HG03135 (cell line): ENCODE measurements around the gene MARCHF11.

Source experiments
- ATAC-seq: cut with Tn5 transposase; IDR thresholded peaks from one replicate; pipeline ENCODE4 v1.9.1; 2021; ENCODE audit warnings: mild to moderate bottlenecking, moderate library complexity; ENCODE audit not compliant: unreplicated experiment

The MARCHF11 gene, protein sequence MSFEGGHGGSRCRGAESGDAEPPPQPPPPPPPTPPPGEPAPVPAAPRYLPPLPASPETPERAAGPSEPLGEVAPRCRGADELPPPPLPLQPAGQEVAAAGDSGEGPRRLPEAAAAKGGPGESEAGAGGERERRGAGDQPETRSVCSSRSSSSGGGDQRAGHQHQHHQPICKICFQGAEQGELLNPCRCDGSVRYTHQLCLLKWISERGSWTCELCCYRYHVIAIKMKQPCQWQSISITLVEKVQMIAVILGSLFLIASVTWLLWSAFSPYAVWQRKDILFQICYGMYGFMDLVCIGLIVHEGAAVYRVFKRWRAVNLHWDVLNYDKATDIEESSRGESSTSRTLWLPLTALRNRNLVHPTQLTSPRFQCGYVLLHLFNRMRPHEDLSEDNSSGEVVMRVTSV

DNA sequence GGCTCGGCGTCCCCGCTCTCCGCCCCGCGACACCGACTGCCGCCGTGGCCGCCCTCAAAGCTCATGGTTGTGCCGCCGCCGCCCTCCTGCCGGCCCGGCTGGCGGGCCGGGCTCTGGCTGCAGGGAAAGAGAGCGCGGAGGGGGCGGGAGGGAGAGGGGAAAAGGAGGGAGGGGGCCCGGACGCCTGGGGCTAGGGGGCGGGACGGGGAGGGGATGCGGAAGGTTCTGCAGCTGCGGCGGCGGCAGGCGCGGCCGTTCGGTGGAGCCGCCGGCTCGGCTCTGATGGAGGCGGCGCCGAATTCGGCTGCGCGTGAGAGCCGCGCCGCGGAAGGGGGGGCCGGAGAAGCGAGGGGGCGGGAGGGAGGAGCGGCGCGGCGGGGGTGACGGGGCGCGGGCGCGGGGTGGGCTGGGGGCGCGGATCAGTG is at the start of gene MARCHF11:
MARCHF11 (minus strand) TSS at position 281 of the 425 bp plus-strand sequence; CDS start at position 65, 216 bp downstream.
- no peak for ATAC-seq

DNA sequence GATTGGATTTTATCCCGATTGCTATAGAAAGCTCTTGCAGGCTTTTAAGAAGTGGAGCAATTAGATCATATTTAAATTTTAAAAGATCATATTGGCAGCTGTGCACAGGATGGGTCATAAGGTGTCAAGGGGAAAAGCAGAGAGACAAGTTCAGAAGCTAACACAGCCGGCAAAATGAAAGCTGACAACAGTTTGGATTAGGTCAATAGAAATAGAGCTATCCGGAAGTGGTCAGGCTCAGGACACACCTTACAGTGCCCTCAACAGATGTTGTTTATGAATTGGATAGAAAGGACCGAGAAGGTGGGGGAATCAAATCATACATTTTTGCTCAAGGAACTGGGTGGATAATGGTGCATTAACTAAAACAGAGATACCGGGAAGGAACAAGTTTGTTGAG is 46.3 kb upstream of the MARCHF11 start:
- ATAC-seq = no peak

DNA sequence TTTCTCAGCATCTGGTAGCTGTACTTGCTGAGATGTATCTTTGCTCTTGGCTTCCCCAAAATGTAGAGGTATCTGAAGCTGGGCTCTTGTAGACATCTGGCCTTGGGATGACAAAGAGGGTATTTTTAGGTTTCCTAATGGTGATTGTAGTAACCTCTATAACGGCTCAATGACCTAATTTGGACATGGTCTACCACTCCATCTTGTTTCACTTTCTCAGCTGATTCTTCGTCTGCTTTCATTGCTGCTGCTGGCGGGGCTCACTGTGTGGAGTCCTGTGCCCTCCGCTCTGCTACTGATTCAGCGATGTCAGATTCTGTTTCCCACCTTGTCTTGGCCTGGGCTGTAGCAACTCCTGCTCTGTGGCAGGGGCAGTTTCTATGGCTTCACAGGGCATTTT is 12.7 kb upstream of the MARCHF11 start:
- no peak for ATAC-seq

DNA sequence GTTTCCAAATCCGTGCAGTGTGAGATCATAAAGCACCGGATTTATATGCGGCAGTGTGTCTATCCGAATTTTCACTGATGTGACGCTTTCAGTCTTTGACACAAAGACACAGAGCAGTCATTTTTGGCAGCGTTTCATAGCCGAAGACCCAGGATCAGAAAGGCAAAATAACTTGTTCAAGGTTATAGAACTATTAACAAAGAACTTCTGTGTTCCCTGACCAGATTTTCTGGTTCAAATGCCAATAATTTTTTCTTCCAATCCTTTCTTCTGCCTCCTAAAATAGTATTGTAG is 1.1 kb upstream of the MARCHF11 start:
- ATAC-seq = no peak

DNA sequence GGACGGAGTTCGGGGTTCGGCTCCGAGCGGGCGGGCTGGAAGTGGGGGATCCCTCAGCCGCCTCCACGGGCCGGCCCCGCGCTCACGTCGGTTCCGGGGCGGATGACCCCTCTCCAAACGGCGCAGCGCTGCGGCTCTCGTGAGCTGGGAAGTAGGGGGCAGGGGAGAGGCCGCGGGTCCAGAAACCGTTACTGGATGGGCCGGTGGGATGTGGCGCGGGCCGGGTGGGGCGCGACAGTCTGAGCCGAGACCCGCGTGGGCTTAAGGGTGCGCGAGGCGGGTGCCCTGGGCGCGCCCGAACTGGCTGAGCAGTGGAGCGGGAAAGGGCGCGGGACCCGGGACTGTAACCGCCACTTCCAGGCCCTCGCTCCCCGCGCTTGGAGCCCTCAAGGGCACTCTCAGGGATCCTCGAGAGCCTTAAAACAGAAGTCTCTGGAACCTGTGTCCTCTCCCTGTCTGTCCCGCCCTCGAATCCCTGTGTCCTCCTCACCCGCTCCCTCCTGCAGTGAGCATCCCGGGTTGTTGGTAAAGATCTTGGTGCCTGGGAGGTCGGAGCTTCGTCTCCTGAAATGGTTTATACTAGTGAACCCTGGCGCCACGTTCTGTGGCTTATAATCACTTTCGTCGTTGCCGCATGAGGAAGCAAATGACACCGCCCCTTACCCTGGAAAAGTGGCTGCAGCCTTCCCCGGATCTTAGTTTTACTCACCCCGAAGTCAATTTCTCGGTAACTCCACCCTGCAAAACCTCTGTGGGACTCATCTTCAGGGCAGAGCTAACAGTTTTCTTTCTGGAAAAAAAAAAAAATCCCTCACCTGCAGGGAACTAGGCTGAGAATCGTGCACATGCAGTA is 571 bp upstream of the MARCHF11 start:
- ATAC-seq = no peak

DNA sequence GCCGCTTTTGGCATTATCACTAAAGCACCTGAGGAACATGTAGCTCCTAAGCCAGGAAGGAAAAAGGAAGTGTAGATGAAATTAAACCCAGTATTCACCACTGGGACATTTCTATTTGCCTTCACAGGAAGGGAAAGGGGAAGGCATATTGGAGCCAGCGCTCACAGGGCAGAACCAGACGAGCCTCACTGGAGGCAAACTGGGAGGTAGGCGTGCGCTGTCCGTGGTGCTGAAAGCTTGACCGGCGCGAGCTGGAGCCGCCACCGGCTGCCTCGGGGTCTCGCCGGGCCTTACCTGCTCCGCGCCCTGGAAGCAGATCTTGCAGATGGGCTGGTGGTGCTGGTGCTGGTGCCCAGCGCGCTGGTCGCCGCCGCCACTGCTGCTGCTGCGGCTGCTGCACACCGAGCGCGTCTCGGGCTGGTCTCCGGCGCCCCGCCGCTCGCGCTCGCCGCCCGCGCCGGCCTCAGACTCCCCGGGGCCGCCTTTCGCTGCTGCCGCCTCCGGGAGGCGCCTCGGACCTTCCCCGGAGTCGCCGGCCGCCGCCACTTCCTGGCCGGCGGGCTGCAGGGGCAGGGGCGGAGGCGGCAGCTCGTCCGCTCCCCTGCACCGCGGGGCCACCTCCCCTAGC is 732 bp downstream of the MARCHF11 start:
- no peak for ATAC-seq

DNA sequence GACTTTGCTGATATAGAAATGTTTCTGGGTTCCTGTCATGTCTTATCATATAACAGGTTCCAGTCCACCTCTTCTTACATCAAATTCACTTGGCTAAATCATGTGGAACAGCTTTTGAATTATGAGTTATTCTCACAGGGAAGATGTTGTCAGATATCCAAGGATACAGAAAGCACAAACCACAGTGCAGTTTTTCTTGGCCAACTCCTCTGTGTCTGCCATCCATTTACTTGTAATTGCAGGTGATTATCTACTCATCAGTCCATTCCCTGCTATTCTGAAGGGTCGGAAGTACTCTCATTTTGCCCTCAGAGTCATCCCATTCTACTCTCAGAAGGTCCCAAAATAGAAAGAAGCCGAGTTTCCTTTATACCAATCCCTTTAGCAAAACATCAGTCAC is 10.0 kb downstream of the MARCHF11 start:
- ATAC-seq = no peak

DNA sequence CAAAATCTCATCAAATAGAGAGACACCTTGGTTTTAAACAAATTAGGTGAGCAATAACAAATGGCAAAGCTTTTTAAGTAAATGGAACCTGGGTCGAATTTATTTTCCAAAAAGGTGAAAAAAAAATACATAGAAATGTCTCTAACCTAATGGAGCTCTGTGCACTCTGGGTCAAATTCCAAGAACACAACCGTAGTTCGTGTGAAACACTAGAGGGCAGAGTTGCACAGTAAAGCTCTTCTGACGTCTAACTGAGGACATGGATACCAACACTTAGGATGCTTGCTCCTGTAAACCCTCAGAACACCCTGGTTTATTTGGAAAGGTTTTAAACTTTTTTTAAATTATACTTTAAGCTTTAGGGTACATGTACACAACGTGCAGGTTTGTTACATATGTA is 18.9 kb downstream of the MARCHF11 start:
- ATAC-seq = peak; percentile 95

DNA sequence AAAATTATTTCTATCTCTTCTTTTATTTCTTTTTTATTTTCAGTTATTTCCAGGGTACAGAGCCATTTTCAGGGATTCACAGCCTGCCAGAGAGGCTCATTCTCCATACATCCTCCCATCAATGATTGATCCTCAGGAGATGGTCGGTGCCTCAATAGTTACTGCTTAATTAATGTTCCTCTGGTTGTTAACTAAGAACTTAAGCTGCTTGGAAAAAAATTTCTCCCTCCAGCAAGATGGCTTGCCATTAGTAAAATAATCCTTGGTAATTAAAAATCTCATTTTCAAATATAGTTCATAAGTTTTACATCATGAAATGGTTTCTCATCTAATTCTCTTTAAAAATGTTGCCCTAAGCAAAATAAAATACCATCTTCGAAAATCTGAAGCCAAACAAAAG is 20.0 kb downstream of the MARCHF11 start:
- no peak for ATAC-seq

DNA sequence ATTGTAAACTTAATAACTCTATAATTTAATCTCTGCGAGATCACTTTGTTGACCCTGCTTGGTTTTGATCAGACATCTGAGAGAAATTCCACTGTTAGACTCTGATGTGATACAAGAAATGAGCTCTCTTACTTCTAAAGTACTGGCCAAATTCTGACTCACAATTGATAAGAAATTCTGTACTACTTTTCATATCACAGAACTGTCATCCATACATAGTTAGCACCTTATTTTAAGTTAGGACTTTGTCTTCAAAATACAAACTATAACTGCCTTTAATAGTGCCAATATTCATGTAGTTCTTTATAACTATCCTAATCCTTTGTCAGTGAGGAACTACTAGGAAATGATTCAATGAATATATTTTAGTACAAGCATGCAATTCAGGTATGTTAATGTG is 23.4 kb downstream of the MARCHF11 start:
- no peak for ATAC-seq

DNA sequence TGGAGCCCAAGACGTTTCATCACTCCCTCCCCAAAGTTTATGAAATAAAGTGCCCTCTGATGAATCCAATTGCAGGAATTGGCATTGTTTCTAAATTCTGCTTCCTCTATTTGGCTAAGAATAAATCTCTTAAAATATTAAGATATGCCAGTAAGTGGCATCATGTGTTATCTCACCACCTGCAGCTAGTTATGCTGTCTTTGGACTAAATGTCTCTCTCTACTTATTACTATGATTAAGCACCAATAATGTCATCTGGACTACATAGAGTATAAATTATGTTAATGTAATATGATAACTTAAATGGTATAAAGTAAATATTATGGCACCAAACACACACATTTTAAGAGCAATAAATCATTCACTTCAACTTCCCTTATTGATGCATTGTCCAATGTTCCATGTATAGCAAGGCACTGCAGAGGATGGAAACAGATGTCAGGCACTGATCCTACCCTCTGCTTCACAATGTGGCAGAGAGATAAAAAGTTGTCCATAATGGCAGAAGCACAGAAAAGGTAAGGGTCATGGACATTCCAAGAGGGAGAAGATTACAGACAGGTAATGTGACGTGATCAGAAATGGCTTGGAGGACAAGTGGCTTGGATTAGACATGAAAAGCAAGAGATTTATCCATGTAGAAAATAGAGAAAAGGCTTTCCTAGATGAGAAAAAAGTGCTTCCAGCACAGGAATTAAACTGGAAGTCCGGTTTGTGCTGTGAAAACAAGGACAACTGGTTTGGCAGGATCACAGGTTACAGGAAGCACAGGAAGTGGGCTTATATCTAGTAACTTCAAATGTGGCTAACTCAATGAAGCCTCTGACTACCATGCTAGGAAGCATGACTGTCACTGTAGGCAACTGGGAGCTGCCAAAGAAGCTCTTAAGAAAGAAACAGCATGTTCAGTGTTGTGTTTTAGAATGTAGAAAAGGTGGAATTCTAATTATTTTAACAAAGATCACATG is 26.7 kb downstream of the MARCHF11 start:
- no peak for ATAC-seq

DNA sequence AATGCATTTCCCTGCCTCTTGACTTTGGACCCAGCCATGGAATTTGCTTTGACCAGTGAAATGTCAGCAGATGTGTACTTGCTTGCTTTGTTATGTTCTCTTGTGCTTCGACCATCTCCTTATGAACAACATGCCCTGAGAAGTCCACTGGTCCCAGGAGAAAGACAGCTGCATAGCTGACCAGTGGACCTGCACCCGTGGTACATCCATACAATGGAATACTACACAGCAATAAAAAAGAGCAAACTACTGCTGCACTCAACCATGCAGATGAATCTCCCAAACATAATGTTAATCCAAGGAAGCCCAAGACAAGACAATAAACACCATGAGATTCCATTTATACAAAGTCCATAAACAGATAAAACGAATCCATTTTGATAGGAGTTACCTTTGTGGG is 30.0 kb downstream of the MARCHF11 start:
- ATAC-seq = no peak

DNA sequence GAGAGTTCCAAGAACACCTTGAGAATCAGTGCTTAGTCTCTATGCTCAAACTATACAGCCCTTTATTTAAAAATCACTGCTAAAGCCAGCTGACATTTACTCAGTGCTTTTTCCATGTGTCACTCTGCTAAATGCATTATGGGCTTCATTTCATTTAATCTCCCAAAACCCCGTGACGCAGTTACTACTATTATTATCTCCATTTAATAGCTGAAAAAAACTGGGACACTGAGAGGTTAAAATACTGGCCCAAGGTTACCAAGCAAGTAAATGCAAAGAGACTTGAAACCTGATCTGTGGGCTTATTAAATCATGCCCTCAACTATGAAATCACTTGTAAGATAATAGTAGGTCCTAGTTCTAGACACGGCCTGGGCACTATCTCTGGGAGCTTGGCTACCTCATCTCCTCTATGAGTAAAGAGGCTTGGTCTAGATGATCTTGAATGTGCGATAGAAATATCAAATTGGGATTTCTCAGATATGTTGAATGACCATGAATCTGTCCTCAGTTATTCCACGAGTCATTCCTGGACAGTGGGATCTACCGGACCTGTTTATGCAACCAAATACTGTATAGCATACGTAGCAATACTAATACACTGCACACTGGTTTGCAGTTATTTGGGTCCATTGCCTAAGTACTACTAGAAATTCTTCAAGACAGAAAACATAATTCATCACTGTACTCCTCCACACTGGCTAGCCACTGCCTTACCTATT is 32.3 kb downstream of the MARCHF11 start:
- no peak for ATAC-seq

DNA sequence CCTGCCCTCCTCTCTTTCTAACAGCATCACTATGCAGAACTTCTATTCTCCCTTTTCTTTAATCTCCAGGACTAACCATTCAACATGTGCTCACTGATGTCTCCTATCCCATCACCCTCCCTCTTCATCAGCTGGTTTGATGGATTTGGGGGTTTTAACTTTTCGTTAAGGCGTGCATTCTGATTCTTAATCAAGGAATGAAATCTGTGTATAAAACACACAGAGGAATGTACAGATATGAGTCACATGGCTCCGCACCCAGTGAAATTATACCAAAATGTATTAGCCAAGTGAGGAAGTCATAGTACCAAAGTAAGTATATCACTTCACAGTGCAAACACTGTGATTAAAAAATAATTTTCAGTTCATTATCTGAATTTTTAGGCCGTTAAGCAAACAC is 35.2 kb downstream of the MARCHF11 start:
- ATAC-seq = no peak

DNA sequence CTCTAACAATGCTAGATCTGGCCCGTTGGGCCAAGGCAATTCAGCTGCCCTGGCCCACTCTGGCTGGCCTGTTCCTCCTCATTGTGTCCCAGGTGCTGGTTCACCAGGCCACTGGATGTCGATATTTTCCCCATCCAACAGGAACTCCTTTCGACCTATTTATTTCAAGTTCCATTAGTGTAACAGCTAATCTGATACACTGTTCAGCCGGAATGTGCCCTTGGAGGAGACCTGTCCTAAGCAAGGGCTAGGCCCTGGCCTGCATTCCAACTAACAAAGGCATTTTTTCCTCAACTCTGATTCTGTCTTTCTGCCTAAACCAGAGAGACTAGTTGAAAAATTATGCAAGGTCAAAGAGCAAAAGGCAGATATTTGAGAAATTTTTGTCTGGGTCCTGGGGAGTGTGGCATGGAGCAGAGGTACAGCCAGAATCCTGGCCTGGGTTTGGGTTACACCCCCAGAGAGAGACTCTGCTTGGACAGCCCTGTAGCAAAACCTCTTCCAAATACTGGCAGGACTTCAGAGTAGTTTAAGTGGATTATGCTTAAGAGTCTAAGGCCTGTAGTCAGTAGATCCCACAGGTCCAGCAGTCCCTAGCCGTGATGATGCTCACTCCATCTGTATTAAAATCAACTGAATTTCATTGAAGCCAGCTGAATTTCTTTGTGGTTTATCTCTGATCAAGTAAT is 36.1 kb downstream of the MARCHF11 start:
- no peak for ATAC-seq

DNA sequence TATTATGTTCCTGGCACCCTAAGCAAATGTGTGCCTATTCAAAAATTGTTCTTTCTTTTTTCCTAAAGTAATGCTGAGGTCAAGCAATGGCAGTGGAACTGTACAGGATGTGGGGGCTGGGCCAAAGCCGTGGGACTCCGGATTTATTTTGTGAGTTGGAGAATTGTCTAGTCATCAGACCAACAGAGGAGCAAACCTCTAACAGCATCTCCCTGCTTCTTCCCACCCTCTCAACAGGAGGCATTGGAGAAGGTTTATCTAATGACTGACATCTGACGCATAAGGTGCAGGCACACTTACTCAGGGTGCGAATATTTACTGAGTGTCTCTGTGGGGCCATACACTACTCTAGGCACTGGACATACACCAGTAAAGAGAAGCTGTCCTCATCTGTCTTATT is 38.6 kb downstream of the MARCHF11 start:
- ATAC-seq = no peak

DNA sequence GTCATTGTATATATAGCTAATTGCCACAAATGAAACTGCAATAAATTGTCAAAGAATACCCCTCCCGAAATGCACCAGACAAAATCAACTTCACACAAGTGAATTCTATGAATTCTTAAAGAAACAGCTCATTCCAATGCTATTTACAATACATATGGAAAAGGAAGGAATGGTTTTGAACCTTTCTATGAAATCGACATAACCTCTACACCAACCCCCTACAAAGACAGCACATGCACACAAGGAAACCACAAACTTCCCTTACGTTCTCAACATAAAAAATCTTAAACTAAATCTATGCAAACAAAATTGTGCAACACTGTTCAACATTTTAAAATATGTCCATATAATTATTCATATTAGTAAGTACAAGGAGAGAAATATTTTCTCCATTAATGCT is 39.2 kb downstream of the MARCHF11 start:
- no peak for ATAC-seq

DNA sequence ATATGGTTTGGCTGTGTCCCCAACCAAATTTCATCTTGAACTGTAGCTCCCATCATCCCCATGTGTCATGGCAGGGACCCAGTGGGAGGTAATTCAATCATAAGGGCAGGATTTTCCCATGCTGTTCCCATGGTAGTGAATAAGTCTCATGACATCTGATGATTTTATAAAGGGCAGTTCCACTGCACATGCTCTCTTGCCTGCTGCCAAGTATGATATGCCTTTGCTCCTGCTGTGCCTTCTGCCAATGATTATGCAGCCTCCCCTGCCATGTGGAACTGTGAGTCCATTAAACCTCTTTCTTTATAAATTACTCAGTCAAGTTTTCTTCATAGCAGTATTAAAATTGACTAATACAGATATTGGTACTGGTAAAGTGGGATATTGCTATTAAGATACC is 42.4 kb downstream of the MARCHF11 start:
- ATAC-seq = no peak

DNA sequence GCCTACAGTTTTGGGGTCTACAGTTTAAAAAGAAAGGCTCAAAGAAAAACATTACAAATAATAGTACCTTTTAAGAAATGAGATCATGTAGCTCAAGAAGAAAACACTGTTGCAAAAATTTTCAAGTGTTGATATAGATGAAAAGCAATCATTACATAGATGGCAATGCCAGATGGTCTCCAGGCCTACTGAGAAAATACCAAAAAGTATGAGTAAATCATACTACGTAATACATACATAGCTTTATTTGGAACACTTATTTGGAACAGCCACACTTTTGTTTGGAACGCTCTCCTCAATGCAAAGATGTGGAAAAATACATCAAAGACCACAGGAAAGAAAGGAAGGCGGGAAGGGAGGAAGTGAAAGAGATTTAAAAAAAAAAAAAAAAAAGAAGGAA is 44.1 kb downstream of the MARCHF11 start:
- ATAC-seq = no peak
